ENCODE results near the gene IFIT2. TPM values are rescaled to one million over a fixed set of nuclear protein-coding genes. Genes with fewer than 3 reads are reported as not detected.
"Not testable (repeated sequence)": the region's sequence is repeated elsewhere in the genome, so short reads cannot be mapped to it uniquely, and the experiment has no call there.

Gene IFIT2
- total RNA-seq, 4 donors from 2014 or later, result 3.3 to 11.4 (median 6.0) TPM

DNA sequence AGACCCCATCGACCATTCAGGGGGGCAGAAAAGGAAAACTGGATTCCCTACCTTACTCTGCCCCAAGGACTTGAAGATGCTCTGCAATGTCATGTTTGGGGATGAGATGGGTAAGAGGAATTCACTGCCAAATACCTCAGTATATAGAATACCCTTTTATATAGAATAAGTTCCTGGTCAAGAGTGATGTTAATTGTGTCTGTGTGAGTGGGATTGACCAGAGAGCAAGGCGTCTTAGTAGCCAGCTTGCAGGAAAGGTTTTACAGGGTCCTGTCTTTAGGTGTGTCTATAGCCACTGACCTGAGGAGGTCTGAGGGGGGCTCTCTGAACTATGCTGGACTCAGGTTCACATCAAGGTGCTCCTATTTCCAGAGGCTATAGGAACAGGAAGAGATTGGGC lies 27.3 kb downstream of the IFIT2 start:
- no peak for DNase-seq (ENCODE audit: low spot score in 2 of 2)
- peaks cover 9 to 67% (median 41%) of the 10 kb centered on the region in 4 donors for H3K4me1 ChIP-seq

DNA sequence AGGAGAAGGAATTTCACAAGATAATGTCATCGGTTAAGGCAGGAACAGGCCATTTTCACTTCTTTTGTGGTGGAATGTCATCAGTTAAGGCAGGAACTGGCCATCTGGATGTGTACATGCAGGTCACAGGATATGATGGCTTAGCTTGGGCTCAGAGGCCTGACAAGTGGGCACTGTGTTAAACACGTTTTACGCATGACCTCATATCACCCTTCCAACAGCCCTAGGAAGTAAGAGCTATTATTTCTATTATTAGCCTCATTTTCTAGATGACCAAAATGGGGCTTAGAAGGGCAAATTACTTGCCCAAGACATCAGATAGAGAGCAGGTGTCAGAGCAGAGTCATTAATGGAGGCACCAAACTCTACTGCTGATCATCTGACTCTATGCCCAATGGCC lies 28.2 kb downstream of the IFIT2 start:
- not testable (repeated sequence) for H3K36me3 ChIP-seq; H3K27me3 ChIP-seq; DNase-seq (ENCODE audit: low spot score in 2 of 2); H3K9me3 ChIP-seq; H3K4me3 ChIP-seq
- peaks cover 9 to 74% (median 44%) of the 10 kb centered on the region in 4 donors for H3K4me1 ChIP-seq
- WGBS, 2 donors, result 48 to 50% methylated on average over 3 of the region's 3 CpGs
- H3K27ac ChIP-seq, result peak overlapping the region in 3 of 4 donors; percentile 46 to 96 (median 94)

More for the DNA sequence above, 27.3 kb downstream of the IFIT2 start:
- no peaks in the 10 kb centered on the region for H3K9me3 ChIP-seq
- H3K4me3 ChIP-seq, result peak overlapping the region in 1 of 4 donors; percentile 54
- WGBS, 2 donors, result 66 to 79% methylated on average over 2 of the region's 2 CpGs
- no peaks in the 10 kb centered on the region for H3K36me3 ChIP-seq
- no peak for TF ChIP-seq POLR2A (IDR thresholded peaks at IDR 0.05)
- TF ChIP-seq, protein P1, sequence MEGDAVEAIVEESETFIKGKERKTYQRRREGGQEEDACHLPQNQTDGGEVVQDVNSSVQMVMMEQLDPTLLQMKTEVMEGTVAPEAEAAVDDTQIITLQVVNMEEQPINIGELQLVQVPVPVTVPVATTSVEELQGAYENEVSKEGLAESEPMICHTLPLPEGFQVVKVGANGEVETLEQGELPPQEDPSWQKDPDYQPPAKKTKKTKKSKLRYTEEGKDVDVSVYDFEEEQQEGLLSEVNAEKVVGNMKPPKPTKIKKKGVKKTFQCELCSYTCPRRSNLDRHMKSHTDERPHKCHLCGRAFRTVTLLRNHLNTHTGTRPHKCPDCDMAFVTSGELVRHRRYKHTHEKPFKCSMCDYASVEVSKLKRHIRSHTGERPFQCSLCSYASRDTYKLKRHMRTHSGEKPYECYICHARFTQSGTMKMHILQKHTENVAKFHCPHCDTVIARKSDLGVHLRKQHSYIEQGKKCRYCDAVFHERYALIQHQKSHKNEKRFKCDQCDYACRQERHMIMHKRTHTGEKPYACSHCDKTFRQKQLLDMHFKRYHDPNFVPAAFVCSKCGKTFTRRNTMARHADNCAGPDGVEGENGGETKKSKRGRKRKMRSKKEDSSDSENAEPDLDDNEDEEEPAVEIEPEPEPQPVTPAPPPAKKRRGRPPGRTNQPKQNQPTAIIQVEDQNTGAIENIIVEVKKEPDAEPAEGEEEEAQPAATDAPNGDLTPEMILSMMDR (IDR thresholded peaks at IDR 0.05), result no peak
- TF ChIP-seq EP300 (IDR thresholded peaks at IDR 0.05), result no peak
- H3K27ac ChIP-seq, result peak overlapping the region; percentile 81 to 96 (median 90)
- H3K27me3 ChIP-seq, result no peaks in the 10 kb centered on the region

DNA sequence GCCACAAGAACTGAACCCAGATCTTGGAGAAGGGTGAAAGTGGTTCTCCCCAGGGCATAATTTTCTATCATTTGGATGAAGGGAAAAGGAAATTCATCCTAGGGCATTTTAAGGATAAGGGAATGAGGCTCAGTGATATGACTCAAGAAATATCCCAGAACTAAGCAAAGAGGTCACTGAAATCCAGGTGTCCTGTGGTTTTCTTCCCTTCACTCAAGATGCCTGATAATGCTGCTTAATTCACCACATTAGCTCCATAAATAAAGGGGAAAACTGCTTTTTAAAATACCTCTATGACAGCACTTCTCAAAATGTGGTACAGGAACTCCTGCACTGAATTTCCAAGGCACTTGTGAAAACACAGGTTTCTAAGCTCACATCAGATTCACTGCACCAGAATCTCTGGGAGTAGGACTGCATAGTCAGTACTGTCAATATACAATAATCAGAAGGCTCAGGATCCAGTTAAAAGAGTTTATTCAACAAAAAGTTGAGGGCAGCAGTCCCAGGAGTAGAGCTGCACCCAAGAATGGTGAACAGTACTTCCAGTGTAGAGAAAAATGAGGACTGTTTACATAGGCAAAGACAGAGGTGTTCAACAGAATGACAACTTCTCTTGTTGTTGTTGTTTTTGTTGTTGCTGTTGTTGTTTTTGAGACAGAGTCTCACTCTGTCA lies 28.8 kb downstream of the IFIT2 start:
- H3K36me3 ChIP-seq, result no peaks in the 10 kb centered on the region
- no peaks in the 10 kb centered on the region for H3K9me3 ChIP-seq
- H3K4me3 ChIP-seq, result no peak overlapping the region
- H3K4me1 ChIP-seq, result peaks cover 9 to 81% (median 45%) of the 10 kb centered on the region in 4 donors
- H3K27me3 ChIP-seq, result no peaks in the 10 kb centered on the region
- TF ChIP-seq, protein P1 (IDR thresholded peaks at IDR 0.05), result no peak
- TF ChIP-seq EP300 (IDR thresholded peaks at IDR 0.05) (no peak), POLR2A (IDR thresholded peaks at IDR 0.05) (no peak)
- H3K27ac ChIP-seq, result peak overlapping the region; percentile 42 to 96 (median 70)
- DNase-seq (ENCODE audit: low spot score in 2 of 2), result no peak

DNA sequence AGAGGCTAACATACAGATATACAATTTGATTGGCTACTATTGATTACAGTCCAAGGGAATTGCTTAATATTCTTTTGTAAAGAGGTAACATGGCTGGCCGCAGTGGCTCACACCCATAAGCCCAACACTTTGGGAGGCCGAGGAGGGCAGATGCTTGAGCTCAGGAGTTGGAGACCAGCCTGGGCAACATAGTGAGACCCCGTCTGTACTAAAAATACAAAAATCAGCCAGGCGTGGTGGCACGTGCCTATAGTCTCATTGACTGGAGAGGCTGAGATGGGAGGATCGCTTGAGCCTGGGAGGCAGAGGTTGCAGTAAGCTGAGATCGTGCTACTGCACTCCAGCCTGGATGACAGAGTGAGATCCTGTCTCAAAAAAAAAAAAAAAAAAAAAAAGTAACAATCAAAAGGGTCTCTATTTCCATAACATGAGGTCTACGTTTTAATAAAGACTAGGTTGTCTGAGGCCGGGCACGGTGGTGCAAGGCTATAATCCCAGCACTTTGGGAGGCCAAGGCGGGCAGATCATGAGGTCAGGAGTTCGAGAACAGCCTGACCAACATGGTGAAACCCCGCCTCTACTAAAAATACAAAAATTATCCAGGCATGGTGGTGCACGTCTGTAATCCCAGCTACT lies 29.8 kb downstream of the IFIT2 start:
- Histone ChIP-seq H3K4me1 (peaks cover 9 to 88% (median 45%) of the 10 kb centered on the region in 4 donors), H3K27ac (peak overlapping the region; percentile 71 to 96 (median 84)), H3K4me3 (peak overlapping the region in 3 of 4 donors; percentile 19 to 45 (median 20))
- WGBS, 2 donors, result 56 to 69% methylated on average over 14 of the region's 14 CpGs
- not testable (repeated sequence) for H3K36me3 ChIP-seq; H3K27me3 ChIP-seq; DNase-seq (ENCODE audit: low spot score in 2 of 2); H3K9me3 ChIP-seq

DNA sequence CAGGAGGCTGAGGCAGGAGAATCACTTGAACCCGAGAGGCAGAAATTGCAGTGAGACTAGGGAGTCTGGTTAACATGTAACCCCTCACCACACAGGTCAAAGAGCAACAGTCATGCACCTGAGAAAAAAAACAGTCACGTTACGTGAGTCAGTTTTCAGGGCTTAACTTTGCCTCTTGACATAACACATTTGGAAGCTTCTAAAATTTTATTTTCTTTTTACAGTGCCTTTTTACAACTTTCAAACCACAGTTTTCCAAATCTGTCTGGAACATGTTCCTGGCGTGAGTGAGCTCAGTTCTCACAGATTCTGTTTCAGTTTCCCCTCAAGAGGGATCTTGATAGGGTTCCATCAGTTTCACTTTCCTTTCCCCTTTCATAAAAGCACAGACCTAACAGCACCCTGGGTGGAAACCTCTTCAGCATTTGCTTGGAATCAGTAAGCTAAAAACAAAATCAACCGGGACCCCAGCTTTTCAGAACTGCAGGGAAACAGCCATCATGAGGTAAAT lies 30.3 kb downstream of the IFIT2 start:
- Histone ChIP-seq H3K9me3 (no peaks in the 10 kb centered on the region), H3K27ac (peak overlapping the region; percentile 71 to 96 (median 84)), H3K36me3 (peaks cover 0 to under 1% (median 0%) of the 10 kb centered on the region in 3 donors), H3K4me1 (peaks cover 9 to 86% (median 44%) of the 10 kb centered on the region in 4 donors), H3K27me3 (no peaks in the 10 kb centered on the region), H3K4me3 (peak overlapping the region; percentile 19 to 45 (median 31))
- WGBS, 2 donors, result 4 to 12% methylated on average over 5 of the region's 5 CpGs
- TF ChIP-seq EP300 (IDR thresholded peaks at IDR 0.05), result peak in 1 of 2 donors; percentile 64
- TF ChIP-seq, protein P1 (IDR thresholded peaks at IDR 0.05), result no peak
- DNase-seq (ENCODE audit: low spot score in 2 of 2), result peak in 1 of 2 donors; percentile 27

DNA sequence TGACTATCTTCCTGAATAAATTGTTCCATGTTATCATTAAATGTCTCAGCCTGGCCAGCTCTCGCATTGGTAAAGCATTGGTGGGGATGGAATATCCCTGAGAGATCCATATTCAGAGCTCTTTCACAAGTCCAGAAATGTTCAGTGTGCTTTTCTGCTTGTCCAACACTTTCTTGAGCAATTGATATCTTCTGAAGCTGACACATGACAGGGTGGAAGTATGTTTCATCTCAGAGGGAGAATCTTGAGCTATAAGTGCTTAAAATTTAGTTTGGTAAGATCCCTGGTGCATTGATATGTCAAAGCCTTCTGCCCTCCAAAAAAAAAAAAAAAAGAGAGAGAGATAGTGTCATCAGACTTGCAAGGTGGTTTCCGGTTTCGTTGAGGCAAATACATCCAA lies 33.4 kb downstream of the IFIT2 start:
- H3K27ac ChIP-seq, result peak overlapping the region in 3 of 4 donors; percentile 4 to 96 (median 53)
- H3K9me3 ChIP-seq, result no peaks in the 10 kb centered on the region
- no peak overlapping the region for H3K4me3 ChIP-seq
- 92 to 96% methylated on average over 3 of the region's 3 CpGs for WGBS, 2 donors
- no peaks in the 10 kb centered on the region for H3K27me3 ChIP-seq
- H3K36me3 ChIP-seq, result peaks cover 0 to 31% (median 0%) of the 10 kb centered on the region in 3 donors
- TF ChIP-seq, protein P1 (IDR thresholded peaks at IDR 0.05), result no peak
- TF ChIP-seq POLR2A (IDR thresholded peaks at IDR 0.05) (no peak), EP300 (IDR thresholded peaks at IDR 0.05) (no peak)
- DNase-seq (ENCODE audit: low spot score in 2 of 2), result no peak
- H3K4me1 ChIP-seq, result peaks cover 3 to 63% (median 27%) of the 10 kb centered on the region in 4 donors
